GM18499 (cell line): ENCODE measurements around the gene LYZ.
A peak's percentile ranks its signal among the peaks of the same experiment; 100 is the strongest.

ENCODE experiments used
- ATAC-seq: cut with Tn5 transposase; IDR thresholded peaks from one replicate; pipeline ENCODE4 v1.9.1; 2021; ENCODE audit warnings: moderate number of reproducible peaks; ENCODE audit not compliant: insufficient read depth, unreplicated experiment

LYZ gene

DNA sequence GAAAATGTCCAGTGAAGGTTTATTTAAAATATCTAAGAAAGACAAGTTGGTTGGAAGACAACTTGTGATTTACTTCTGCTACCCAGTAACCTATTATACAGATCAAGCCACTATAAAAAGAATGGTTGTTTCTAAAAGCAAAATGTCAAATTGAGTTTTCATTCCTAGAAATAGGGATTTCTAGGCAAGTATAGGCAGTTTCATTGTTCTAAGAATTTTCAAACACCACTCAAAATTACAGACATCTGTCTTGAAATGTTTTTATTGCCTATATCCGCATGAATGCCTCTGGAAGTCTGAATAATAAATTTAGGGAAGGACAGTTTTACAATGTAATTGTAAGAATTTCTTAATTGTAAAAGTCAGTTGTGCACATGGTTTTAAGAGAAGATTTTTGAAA, 20.0 kb downstream of the LYZ start:
- ATAC-seq, result no peak

DNA sequence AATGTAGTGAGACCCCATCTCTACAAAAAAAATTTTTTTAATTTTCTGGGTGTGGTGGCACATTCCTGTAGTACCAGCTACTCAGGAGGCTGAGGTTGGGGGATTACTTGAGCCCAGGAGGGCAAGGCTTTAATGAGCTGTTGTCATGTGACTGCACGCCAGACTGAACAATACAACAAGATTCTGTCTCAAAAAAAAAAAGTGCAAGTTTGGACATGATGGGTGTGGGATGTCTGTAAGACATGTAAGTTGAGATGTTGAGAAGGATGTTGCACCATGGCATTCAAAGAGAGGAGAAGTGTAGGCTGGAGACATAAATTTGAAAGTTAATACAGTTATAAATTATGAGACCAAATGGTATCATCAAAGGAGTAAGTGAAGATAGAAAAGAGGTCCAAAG, 34.9 kb downstream of the LYZ start:
- no peak for ATAC-seq

DNA sequence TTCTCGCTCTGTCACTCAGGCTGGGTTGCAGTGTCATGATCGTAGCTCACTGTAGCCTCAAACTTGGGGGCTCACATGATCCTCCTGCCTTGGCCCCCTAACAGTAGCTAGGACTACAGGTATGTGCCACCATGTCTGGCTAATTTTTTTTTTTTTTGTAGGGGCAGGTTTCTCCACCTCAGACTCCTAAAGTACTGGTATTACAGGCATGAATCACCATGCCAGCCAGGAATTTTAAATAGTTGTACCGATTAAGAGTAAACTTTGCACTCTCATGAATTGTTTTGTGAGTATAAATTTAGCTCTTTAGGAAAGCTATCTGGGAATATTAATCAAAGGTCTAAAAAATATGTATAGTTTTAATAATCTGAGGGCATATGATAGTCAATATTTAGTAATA, 36.9 kb downstream of the LYZ start:
- no peak for ATAC-seq

DNA sequence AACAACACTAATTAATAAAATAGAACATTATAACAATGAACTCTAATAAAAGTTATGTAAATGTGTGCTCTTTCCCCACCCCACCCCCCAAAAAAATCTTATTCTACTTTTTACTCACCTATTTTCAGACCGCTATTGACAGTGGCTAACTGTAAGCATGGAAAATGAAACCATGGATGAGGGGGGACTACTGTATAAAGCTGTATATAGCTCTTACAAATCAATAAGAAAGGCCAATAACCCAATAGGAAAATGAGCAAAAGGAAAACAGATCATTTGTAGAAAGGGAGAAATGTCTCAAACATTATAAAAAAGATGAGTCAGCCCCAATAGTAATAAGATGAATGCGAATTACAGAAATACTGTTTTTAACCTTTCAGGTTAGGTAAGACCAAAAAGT, 38.7 kb downstream of the LYZ start:
- no peak for ATAC-seq

DNA sequence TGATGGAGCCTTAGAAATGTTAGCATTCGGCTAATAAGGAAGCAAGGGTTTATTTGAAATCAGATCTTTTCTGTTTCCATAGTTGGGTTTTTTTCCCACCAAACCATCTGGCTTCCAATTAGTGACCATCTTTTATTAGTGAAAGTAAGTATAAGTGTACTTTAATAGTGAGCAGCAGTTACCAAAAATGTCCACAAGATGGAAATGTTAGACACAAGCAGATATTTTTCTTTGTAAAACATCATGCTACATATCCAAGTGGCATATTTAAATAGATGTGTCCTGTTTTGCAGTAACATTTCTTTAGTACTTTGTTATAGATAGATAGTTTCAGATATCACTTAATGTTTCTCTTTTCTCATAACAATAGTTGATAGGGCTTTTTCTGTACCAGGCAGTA, 40.2 kb downstream of the LYZ start:
- ATAC-seq, result no peak

DNA sequence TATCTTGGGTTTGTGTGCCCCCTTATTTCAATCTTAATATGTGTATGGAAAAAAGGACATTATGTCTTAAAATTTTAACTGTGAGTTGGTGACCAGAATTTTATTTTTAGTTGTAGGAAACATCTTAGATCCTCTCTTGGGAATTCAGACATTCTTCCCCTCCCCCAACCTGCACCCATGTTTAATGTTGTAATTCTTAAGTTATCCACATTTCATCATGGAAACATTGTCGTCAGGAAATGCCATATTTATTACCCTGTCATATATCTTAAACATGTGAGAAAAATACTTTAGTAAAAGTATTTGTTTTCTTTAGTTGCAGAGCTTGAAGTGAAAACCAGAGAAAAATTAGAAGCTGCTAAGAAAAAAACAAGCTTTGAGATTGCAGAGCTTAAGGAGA, 41.6 kb downstream of the LYZ start:
- ATAC-seq, result no peak

DNA sequence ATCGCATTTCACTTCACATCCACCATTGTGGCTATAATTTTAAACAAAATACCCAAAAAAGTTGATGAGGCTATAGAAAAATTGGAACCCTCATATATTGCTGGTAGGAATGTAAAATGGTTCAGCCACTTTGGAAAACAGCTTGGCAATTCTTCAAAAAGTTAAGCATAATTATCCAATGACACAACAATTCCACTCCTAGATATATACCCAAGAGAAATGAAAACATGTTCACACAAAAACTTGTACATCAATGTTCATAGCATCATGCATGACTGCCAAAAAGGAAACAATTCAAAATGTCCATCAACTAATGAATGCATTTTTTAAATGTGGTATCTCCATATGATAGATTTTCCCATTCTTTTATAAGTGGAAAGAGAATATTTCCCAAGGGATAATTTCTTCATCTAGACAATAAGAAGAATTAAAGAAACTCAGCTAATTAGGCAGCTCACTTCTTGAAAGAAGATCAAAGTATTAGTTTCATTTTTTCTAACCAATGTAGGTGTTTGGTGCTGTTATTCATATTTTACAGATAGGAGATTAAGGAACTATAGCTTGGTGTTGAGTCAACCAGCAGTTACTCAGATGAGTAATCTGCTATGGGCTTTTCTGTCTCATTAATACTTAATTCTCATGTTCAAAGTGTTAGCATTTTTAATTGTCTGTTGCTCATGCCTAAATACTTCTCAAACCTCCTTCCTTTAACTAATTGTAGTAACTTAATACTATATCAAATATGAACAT, 44.2 kb downstream of the LYZ start:
- peak; percentile 59 for ATAC-seq

DNA sequence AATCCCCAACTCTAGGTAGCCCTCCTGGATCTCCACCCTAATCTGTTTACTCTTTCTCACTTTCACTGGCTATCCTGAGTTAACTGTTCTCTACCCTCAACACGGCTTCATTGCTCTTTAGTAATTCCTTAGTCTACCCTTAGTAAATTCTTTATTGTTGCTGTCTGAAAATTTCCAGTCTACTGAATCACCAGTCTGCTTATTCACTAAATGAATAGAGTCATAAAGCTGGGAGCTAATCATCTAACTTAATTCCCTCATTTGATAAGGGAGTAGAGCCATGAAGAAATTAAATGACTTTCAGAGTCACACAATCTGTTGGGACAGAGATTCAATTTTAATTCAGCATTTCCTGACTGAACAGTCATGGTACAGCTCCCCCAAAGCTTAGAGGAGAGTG, 47.9 kb downstream of the LYZ start:
- no peak for ATAC-seq

DNA sequence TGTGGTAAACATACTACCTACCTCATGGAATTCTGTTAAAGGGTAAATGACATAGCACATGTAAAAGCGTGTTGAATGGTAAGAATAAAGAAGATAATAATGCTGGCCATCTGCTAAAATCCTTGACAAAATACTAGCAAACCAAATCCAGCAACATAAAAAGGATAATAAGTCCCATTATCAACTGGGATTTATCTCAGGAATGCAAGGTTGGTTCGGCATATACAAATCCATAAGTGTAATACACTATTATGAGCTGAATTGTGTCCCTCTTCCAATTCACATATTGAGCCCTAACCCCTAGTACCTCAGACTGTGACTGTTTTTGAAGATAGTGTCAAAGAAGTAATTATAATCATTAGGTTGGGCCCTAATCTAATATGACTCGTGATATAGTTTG, 48.8 kb downstream of the LYZ start:
- no peak for ATAC-seq

DNA sequence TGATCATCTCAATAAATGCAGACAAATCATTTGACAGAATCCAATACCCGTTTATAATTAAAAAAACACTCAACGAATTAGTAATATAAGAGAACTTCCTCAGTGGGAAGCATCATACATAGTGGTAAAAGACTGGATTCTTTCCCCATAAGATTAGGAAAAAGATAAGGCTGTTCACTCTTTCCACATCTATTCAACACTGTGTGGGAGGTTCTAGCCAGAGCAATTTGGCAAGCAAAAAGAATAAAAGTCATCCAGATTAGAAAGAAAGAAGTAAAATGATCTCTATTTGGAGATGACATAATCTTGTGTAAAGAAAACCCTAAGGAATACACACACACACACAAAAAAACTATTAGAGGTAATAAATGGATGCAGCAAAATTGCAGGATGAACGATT, 49.8 kb downstream of the LYZ start:
- no peak for ATAC-seq

DNA sequence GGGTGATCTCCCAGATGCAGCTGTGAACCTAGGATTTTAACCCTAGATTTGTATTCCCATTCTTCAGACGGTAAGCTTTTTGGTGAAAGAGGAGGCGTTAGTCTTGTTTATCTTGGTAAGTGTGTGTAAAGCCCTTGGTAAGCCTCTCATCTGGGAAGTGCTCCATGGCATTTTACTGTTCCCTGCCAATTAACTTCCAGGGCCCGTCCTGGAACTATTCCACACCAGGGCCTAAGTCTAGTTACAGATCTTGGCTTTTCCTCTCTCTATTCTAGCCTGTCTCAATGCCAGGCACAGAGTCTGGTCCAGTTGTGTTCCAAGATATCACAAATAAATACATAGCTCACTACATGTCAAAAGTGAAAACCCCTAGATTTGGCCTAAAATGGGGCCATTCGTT, 53.8 kb downstream of the LYZ start:
- no peak for ATAC-seq
